Heart right ventricle (tissue), 16 donors: ENCODE measurements around the gene DGLUCY. TPM values are rescaled to one million over a fixed set of nuclear protein-coding genes. Genes with fewer than 3 reads are reported as not detected.
A peak's percentile ranks its signal among the peaks of the same experiment; 100 is the strongest.

Source experiments
- ATAC-seq, 8 donors: fragments of 200-7000 bp; cut with Tn5 transposase; one replicate each; pipeline ENCODE4 v1.9.1; 2020; ENCODE audit warnings: mild to moderate bottlenecking in 8 of 8, moderate library complexity in 8 of 8, moderate number of reproducible peaks in 1 of 8
- DNase-seq, 2 donors: peaks; one replicate each; pipeline ENCODE4 v3.0.0-alpha.2; 2020
- H3K27ac ChIP-seq, 10 donors: fragments of 200-600 bp; sonication (generic) in 2 of 10; one replicate each; pipeline versions ENCODE4 v1.5.0 to v1.8.0; 2020 to 2022; ENCODE audit warnings: mild to moderate bottlenecking in 3 of 10
- H3K27me3 ChIP-seq, 7 donors: fragments of 200-600 bp; one replicate each; pipeline ENCODE4 v1.8.0; 2021 to 2022; ENCODE audit warnings: mild to moderate bottlenecking in 2 of 7
- H3K36me3 ChIP-seq, 9 donors: fragments of 200-600 bp; sonication (generic) in 1 of 9; one replicate each; pipeline versions ENCODE4 v1.5.0 to v1.8.0; 2020 to 2022; ENCODE audit warnings: mild to moderate bottlenecking in 2 of 9
- H3K4me1 ChIP-seq, 9 donors: fragments of 200-600 bp; sonication (generic) in 1 of 9; one replicate each; pipeline versions ENCODE4 v1.5.0 to v1.8.0; 2020 to 2022; ENCODE audit warnings: mild to moderate bottlenecking in 4 of 9
- H3K4me3 ChIP-seq, 10 donors: fragments of 200-600 bp; sonication (generic) in 2 of 10; one replicate each; pipeline versions ENCODE4 v1.5.0 to v1.8.0; 2020 to 2022; ENCODE audit warnings: mild to moderate bottlenecking in 7 of 10, moderate library complexity in 2 of 10
- H3K9me3 ChIP-seq, 11 donors: fragments of 200-600 bp in 10 of 11; sonication (generic) in 2 of 11; one replicate each; pipeline versions ENCODE4 v1.5.0 to v1.8.0; 2013 to 2022; ENCODE audit warnings: mild to moderate bottlenecking in 2 of 11, control low read depth in 1 of 11, moderate library complexity in 1 of 11
- WGBS, 2 donors: extraction: QIAGEN DNeasy Blood & Tissue Kit; methylation state at CpG; one replicate each; pipeline ENCODE4 v1.1.7; 2013; ENCODE audit warnings: inconsistent platforms in 1 of 2; 5-methylcytosine and 5-hydroxymethylcytosine counted together
- intact Hi-C, 10 donors: fragments of 100-400 bp; cut with DNase I; formaldehyde crosslinking; loops; one replicate each; pipeline versions ENCODE4 v1.11.1 to v1.14.2; 2022
- polyA plus RNA-seq, 2 donors: library from polyadenylated mRNA; stranded (reverse); fragments of 200-250 nt; gene quantifications; one replicate each; pipeline ENCODE4 v1.2.3, GENCODE V29; 2013
- total RNA-seq, 10 donors: library from RNA; stranded (reverse); fragmentation: NEBNext Ultra II Directional in 3 of 10; extraction: Animal tissue kit (Norgen Biotek cat#: 25700) in 3 of 10; gene quantifications; one replicate each; pipeline versions ENCODE4 v1.2.1 to v1.2.4, GENCODE V29; 2021 to 2023
- TF ChIP-seq, protein P1 (sequence below), 9 donors: fragments of 200-600 bp; sonication (generic) in 2 of 9; IDR thresholded peaks; one replicate each; pipeline versions ENCODE4 v1.5.0 to v1.8.0; 2021 to 2022; ENCODE audit warnings: antibody characterized with exemption in 9 of 9, mild to moderate bottlenecking in 5 of 9, moderate library complexity in 1 of 9
- donor health status: Arrhythmogenic right ventricular cardiomyopathy.
- donor health status: ischemic (EF 13 %, LVEDD 7.1; RV severe dilation, severe dysfunction).
- donor health status: healthy with polysubstance abuse.
- donor health status: DM: no; HTN: yes; CAD: no.
- donor health status: DM: no; HTN: no; CAD: no.
- donor health status: ischemic (EF 25% LVEDD 6.9; RV normal size, moderate dysfunction).
- donor health status: ischemic (EF 25% LVEDD 5.7; RV mildly dilated, moderate dysfunction).
- donor health status: healthy.
- donor health status: DM: yes; HTN: yes; CAD: no.
- donor health status: Ischemic cardiomyopathy.
- donor health status: ischemic (EF 35%, LVEDD 5.7; RV mildly dilated, moderate dysfunction).
- donor health status: nonischemic (EF 11% LVEDD 7.7; RV severe dilation, severe dysfunction).
- donor health status: DM: yes; HTN: yes; CAD: no.
- donor health status: PGD.
- donor health status: ischemic (EF 29% LVEDD 5.4; RV normal size, mild dysfunction).
- donor health status: nonischemic (EF 23%, LVEDD 6.1; RV moderate dilation, normal function).

DGLUCY gene
- total and polyA plus RNA-seq, 12 donors, result 43.5 to 270 (median 201) TPM

GRCh38 chr14:91068642-91069041 is 45.2 kb upstream of the DGLUCY start:
- WGBS, 2 donors, result 90 to 91% methylated on average over 2 of the region's 2 CpGs

GRCh38 chr14:91070572-91070971 is 43.3 kb upstream of the DGLUCY start:
- no peaks in the 10 kb centered on the region for H3K27me3 ChIP-seq
- TF ChIP-seq, protein P1, sequence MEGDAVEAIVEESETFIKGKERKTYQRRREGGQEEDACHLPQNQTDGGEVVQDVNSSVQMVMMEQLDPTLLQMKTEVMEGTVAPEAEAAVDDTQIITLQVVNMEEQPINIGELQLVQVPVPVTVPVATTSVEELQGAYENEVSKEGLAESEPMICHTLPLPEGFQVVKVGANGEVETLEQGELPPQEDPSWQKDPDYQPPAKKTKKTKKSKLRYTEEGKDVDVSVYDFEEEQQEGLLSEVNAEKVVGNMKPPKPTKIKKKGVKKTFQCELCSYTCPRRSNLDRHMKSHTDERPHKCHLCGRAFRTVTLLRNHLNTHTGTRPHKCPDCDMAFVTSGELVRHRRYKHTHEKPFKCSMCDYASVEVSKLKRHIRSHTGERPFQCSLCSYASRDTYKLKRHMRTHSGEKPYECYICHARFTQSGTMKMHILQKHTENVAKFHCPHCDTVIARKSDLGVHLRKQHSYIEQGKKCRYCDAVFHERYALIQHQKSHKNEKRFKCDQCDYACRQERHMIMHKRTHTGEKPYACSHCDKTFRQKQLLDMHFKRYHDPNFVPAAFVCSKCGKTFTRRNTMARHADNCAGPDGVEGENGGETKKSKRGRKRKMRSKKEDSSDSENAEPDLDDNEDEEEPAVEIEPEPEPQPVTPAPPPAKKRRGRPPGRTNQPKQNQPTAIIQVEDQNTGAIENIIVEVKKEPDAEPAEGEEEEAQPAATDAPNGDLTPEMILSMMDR (IDR thresholded peaks at IDR 0.05), result no peak
- H3K27ac ChIP-seq, result no peak overlapping the region
- no peak for ATAC-seq
- H3K4me3 ChIP-seq, result no peak overlapping the region
- peaks cover 0 to 11% (median 0%) of the 10 kb centered on the region in 11 donors for H3K9me3 ChIP-seq
- no peak for DNase-seq
- intact Hi-C loops, result loop anchor here in 1 of 10 donors (1.0 kb wide), 1 partner anchor 46 kb away; no protein-coding TSS in a partner anchor
- peaks cover 0 to 15% (median 0%) of the 10 kb centered on the region in 9 donors for H3K4me1 ChIP-seq
- H3K36me3 ChIP-seq, result no peaks in the 10 kb centered on the region

More at GRCh38 chr14:91068642-91069041, 45.2 kb upstream of the DGLUCY start:
- intact Hi-C loops, result loop anchor here in 3 of 10 donors (10.0 kb wide), 3 partner anchors 56 to 164 kb away; no protein-coding TSS in a partner anchor
- Histone ChIP-seq H3K4me1 (peaks cover 0 to 21% (median 0%) of the 10 kb centered on the region in 9 donors), H3K4me3 (no peak overlapping the region), H3K27me3 (no peaks in the 10 kb centered on the region), H3K36me3 (no peaks in the 10 kb centered on the region), H3K27ac (no peak overlapping the region), H3K9me3 (peaks cover 0 to 11% (median 0%) of the 10 kb centered on the region in 11 donors)
- ATAC-seq, result no peak
- no peak for DNase-seq
- TF ChIP-seq, protein P1 (IDR thresholded peaks at IDR 0.05), result no peak

DNA sequence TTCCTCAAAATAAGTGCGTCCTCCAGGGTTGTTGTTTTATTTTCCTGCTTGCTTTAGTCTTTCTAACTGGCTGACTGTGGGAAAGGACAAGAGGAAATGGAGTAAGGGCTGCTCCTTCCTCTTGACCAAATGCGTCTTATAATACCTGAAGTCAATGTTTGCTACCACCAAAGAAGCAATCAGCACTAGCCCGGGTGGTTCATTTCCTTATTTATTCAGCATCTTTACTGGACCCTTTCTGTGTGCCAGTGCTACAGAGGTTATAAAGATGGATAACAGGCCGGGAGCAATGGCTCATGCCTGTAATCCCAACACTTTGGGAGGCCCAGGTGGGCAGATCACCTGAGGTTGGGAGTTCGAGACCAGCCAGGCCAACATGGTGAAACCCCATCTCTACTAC is 38.3 kb upstream of the DGLUCY start:
- no peak for DNase-seq
- intact Hi-C loops, result no loop called here
- no peaks in the 10 kb centered on the region for H3K27me3 ChIP-seq
- ATAC-seq, result no peak
- 88 to 93% methylated on average over 5 of the region's 5 CpGs for WGBS, 2 donors
- H3K9me3 ChIP-seq, result peaks cover 0 to 6% (median 0%) of the 10 kb centered on the region in 11 donors
- H3K36me3 ChIP-seq, result no peaks in the 10 kb centered on the region
- H3K4me1 ChIP-seq, result peaks cover 0 to 9% (median 0%) of the 10 kb centered on the region in 9 donors
- no peak overlapping the region for H3K27ac ChIP-seq
- TF ChIP-seq, protein P1 (IDR thresholded peaks at IDR 0.05), result no peak
- H3K4me3 ChIP-seq, result no peak overlapping the region

- TF ChIP-seq, protein P1 (IDR thresholded peaks at IDR 0.05), result no peak
- Histone ChIP-seq H3K27me3 (no peaks in the 10 kb centered on the region), H3K27ac (peak overlapping the region in 1 of 10 donors; percentile 20), H3K36me3 (no peaks in the 10 kb centered on the region), H3K4me3 (no peak overlapping the region), H3K4me1 (peaks cover 0 to 9% (median 0%) of the 10 kb centered on the region in 9 donors), H3K9me3 (no peaks in the 10 kb centered on the region)
- ATAC-seq, result no peak
- no peak for DNase-seq
- intact Hi-C loops, result no loop called here
- 93 to 94% methylated on average over 9 of the region's 9 CpGs for WGBS, 2 donors
Measured at GRCh38 chr14:91078095-91078737, 35.7 kb upstream of the DGLUCY start.
